ENCODE measurements around the gene UQCRH.
"Not testable (repeated sequence)": the region's sequence is repeated elsewhere in the genome, so short reads cannot be mapped to it uniquely, and the experiment has no call there.

DNA sequence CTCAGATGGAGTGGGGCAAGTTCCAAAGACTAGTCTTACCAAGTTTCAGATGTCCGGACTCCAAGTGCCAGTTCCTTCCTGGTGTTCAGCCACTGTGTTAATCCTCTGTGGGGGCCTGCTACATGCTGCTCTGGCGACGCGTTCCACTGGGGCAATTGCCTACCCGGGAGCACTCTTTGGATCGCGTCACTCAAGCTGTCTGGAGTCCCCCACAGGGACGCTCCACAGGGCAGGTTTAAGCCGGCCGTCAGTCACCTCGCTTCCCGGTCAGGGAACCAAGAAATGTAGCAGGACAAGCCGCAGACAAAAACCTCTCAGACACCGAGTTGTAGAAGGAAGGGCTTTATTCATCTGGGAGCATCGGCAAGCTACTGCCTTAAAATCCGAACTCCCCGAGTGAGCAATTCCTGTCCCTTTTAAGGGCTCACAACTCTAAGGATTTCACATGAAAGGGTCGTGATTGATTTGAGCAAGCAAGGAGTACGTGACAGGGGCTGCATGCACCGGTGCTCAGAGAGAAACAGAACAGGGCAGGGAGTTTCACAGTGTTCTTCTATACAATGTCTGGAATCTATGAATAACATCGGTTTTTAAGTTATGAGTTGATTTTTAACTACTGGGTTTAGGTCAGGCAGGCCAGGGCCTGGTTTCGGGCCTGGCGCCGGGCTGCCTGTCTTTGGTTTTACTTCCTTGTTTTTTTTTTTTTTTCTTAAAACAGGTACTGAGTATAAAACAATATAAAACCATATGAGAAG, 28.5 kb downstream of the UQCRH start:
- TF ChIP-seq, protein P1, sequence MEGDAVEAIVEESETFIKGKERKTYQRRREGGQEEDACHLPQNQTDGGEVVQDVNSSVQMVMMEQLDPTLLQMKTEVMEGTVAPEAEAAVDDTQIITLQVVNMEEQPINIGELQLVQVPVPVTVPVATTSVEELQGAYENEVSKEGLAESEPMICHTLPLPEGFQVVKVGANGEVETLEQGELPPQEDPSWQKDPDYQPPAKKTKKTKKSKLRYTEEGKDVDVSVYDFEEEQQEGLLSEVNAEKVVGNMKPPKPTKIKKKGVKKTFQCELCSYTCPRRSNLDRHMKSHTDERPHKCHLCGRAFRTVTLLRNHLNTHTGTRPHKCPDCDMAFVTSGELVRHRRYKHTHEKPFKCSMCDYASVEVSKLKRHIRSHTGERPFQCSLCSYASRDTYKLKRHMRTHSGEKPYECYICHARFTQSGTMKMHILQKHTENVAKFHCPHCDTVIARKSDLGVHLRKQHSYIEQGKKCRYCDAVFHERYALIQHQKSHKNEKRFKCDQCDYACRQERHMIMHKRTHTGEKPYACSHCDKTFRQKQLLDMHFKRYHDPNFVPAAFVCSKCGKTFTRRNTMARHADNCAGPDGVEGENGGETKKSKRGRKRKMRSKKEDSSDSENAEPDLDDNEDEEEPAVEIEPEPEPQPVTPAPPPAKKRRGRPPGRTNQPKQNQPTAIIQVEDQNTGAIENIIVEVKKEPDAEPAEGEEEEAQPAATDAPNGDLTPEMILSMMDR (conservative IDR thresholded peaks at IDR 0.05; ENCODE audit: low read depth, low read length) = not testable (repeated sequence)
- TF ChIP-seq POLR2A (IDR thresholded peaks at IDR 0.05; ENCODE audit: low read depth, low read length); RCOR1 (IDR thresholded peaks at IDR 0.05; ENCODE audit: insufficient replicate concordance, low read length); RFX5 (IDR thresholded peaks at IDR 0.05; ENCODE audit: low read depth, low read length); BHLHE40 (IDR thresholded peaks at IDR 0.05; ENCODE audit: low read depth, low read length); SMC3 (IDR thresholded peaks at IDR 0.05; ENCODE audit: low read depth, low read length); RAD21 (IDR thresholded peaks at IDR 0.05; ENCODE audit: low read length); USF2 (IDR thresholded peaks at IDR 0.05; ENCODE audit: low read depth, low read length); MAFK (IDR thresholded peaks at IDR 0.05; ENCODE audit: low read depth, low read length): not testable (repeated sequence)

All from IMR-90 (cell line).